ENCODE results near the gene RNU1-3.
"Not testable (repeated sequence)": the region's sequence is repeated elsewhere in the genome, so short reads cannot be mapped to it uniquely, and the experiment has no call there.

GRCh38 chr1:16649390-16649789, 17.4 kb downstream of the RNU1-3 start:
- not testable (repeated sequence) for TF ChIP-seq CTCF (IDR thresholded peaks at IDR 0.05; ENCODE audit: poor library complexity); EZH2 (IDR thresholded peaks at IDR 0.05; ENCODE audit: borderline replicate concordance); EZH2phosphoT487 (IDR thresholded peaks at IDR 0.05; ENCODE audit: low read depth, severe bottlenecking, unreplicated experiment)
